ENCODE measurements around the gene CA5A.

DNA sequence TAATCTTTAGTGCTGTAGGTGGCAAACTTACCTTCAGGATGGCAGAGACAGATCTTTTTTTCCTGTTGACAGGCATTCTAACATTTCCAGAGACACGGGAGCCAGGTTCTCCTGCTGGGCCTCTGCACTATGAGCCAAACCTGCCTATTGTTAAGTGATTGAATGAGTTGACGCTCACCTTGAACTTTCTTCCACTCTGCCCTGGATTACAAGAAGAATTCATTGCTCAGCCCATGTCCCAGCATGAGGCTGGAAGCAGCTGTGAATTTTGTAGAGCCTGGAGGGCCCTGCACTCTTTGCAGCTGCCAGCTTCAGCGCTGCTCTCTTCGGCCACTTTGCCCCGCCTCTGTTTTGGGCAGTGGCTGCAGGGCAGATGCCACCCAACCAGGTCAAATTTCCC is 57.6 kb downstream of the CA5A start:
- TF ChIP-seq POLR2A (IDR thresholded peaks at IDR 0.05) (no peak), CTCF (IDR thresholded peaks at IDR 0.05 in 4 of 5, conservative IDR thresholded peaks at IDR 0.05 in 1 of 5) (no peak)

All from gastrocnemius medialis (tissue), 4 donors.